ENCODE data around the gene RPLP1. TPM values are rescaled to one million over a fixed set of nuclear protein-coding genes. Genes with fewer than 3 reads are reported as not detected.

The RPLP1 gene
- total and polyA plus RNA-seq, 11 donors, result 487 to 1,852 (median 1,259) TPM

DNA sequence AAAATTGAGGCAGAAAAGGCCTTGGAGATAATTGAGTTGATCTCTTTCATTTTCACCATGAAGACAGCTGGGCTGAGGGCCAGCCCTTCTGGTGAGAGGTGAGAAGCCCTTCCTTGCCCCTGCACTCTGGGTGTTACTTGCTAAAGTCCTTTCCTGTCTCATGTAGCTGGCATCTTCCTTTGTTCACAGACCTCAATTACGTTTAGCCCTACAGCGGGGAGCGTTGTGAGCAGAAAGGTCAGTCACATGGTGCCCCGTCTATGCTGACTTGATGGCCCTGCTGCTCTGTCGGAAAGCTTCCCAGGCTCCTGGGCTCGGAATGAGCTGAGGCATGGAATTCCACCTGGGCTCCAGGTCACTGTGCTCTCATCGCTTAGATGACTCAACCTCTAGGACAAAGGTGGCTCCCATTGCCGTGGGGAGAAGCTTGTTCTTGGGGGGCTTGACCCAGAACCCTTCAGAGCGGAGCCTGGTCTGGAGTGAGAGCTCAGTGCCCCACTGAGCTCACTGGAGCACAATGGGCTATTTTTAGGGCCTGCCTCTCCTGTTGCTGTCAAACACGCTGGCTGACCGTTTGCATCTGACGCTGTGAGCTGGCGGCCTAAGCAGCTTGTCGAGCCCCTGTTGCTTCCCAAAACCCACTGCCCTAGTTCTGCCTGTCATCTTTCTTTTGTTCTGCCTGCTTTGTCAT is 47.0 kb downstream of the RPLP1 start:
- intact Hi-C loops (cut with DNase I), result no loop called here
- H3K27ac ChIP-seq, result peak overlapping the region in 8 of 12 donors; percentile 32 to 74 (median 54)
- no peak for TF ChIP-seq POLR2A (IDR thresholded peaks at IDR 0.05)
- 50 to 68% (median 59%) methylated on average over 10 to 14 of the region's 14 CpGs for WGBS, 4 donors
- H3K36me3 ChIP-seq, result no peaks in the 10 kb centered on the region
- DNase-seq (peak in 3 of 5 donors; percentile 41 to 71 (median 64)), ATAC-seq (peak; percentile 69 to 95 (median 92))
- H3K4me3 ChIP-seq, result no peak overlapping the region
- no peaks in the 10 kb centered on the region for H3K9me3 ChIP-seq
- no peaks in the 10 kb centered on the region for H3K27me3 ChIP-seq
- peaks cover 0 to 17% (median 5%) of the 10 kb centered on the region in 12 donors for H3K4me1 ChIP-seq

DNA sequence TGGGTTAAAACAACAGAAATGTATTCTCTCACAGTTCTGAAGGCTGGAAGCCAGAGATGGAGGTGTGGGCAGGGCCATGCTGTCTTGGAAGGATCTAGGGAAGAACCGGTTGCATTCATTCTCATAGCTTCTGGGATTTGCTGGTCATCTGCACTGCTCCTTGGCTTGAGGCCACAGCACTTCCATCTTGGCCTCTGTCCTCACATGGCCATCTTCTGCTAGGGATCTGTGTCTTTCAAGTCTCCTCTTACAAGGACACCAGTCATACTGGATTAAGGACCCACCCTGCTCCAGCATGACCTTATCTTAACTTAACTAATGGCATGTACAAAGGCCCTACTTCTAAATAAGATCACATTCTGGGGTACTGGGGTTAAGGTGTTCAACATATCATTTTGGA is 47.7 kb downstream of the RPLP1 start:
- intact Hi-C loops (cut with DNase I), result no loop called here
- peaks cover 0 to 17% (median 5%) of the 10 kb centered on the region in 12 donors for H3K4me1 ChIP-seq
- 45 to 65% (median 56%) methylated on average over 1 of the region's 1 CpG for WGBS, 4 donors
- no peaks in the 10 kb centered on the region for H3K36me3 ChIP-seq
- DNase-seq (no peak), ATAC-seq (peak in 1 of 4 donors; percentile 7)
- TF ChIP-seq, protein P1, sequence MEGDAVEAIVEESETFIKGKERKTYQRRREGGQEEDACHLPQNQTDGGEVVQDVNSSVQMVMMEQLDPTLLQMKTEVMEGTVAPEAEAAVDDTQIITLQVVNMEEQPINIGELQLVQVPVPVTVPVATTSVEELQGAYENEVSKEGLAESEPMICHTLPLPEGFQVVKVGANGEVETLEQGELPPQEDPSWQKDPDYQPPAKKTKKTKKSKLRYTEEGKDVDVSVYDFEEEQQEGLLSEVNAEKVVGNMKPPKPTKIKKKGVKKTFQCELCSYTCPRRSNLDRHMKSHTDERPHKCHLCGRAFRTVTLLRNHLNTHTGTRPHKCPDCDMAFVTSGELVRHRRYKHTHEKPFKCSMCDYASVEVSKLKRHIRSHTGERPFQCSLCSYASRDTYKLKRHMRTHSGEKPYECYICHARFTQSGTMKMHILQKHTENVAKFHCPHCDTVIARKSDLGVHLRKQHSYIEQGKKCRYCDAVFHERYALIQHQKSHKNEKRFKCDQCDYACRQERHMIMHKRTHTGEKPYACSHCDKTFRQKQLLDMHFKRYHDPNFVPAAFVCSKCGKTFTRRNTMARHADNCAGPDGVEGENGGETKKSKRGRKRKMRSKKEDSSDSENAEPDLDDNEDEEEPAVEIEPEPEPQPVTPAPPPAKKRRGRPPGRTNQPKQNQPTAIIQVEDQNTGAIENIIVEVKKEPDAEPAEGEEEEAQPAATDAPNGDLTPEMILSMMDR (IDR thresholded peaks at IDR 0.05), result no peak
- no peak for TF ChIP-seq POLR2A (IDR thresholded peaks at IDR 0.05)
- peak overlapping the region in 8 of 12 donors; percentile 11 to 74 (median 54) for H3K27ac ChIP-seq
- no peaks in the 10 kb centered on the region for H3K9me3 ChIP-seq
- no peak overlapping the region for H3K4me3 ChIP-seq
- no peaks in the 10 kb centered on the region for H3K27me3 ChIP-seq

DNA sequence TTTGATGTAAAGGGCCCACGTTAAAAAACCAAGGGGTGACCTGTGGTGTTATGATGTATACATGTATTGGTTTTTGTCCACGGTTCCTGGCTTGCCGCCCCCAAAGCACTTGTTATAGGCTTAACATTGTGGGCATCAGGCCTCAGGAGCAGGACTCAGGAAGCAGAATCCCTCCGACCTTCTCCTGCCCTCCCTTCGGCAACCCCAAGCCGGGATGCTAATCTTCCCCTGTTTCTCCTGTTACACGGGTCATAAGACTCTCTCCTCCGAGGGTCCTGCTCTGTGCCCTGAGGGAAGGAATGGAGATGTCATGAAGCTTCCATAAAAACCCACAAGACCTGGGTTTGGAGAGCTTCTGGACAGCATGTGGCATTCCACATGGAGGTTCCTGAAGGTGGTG is 48.8 kb downstream of the RPLP1 start:
- ATAC-seq, result no peak
- Histone ChIP-seq H3K9me3 (no peaks in the 10 kb centered on the region), H3K4me1 (peaks cover 0 to 17% (median 5%) of the 10 kb centered on the region in 12 donors), H3K27me3 (no peaks in the 10 kb centered on the region), H3K4me3 (no peak overlapping the region), H3K27ac (no peak overlapping the region), H3K36me3 (no peaks in the 10 kb centered on the region)
- WGBS, 4 donors, result 88 to 93% (median 92%) methylated on average over 8 of the region's 8 CpGs
- DNase-seq, result no peak
- TF ChIP-seq, protein P1 (IDR thresholded peaks at IDR 0.05), result no peak
- TF ChIP-seq POLR2A (IDR thresholded peaks at IDR 0.05), result no peak
- intact Hi-C loops (cut with DNase I), result no loop called here

DNA sequence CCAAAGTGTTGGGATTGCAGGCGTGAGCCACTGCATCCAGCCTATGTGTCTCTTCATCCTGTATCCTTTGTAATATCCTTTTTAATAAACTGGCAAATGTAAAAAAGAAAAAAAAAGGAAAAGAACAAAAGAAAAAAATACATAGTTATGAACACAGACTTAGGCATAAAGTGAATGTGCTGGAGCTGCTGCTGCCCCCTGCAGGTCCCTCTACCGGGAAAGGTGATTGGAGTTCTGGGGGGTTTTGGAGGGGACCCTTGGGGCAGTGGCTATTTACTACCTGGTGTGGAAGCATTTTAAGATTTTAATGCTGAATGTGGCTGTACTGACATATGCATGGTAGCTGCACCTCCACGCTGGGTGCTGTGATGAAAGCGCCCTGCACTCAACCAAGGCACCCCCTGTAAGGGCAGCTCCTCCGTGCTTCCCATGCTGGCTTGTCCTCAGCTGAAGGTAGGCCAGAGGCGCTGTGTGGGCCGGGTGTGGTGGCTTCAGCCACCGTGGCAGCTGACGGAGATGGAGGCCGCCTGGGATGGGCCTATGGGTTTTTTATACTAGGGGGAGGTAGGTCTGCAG is 49.9 kb downstream of the RPLP1 start:
- Histone ChIP-seq H3K9me3 (no peaks in the 10 kb centered on the region), H3K4me3 (no peak overlapping the region), H3K36me3 (no peaks in the 10 kb centered on the region), H3K27ac (no peak overlapping the region), H3K4me1 (peaks cover 0 to 17% (median 5%) of the 10 kb centered on the region in 12 donors), H3K27me3 (no peaks in the 10 kb centered on the region)
- ATAC-seq (no peak), DNase-seq (no peak)
- 79 to 85% (median 82%) methylated on average over 10 of the region's 10 CpGs for WGBS, 4 donors
- TF ChIP-seq POLR2A (IDR thresholded peaks at IDR 0.05), result no peak
- TF ChIP-seq, protein P1 (IDR thresholded peaks at IDR 0.05), result peak in 5 of 12 donors; percentile 8 to 32 (median 26)
- intact Hi-C loops (cut with DNase I), result no loop called here

Data from heart left ventricle (tissue), 16 donors.